ENCODE results near the gene PTPRD.
"Not testable (repeated sequence)": the region's sequence is repeated elsewhere in the genome, so short reads cannot be mapped to it uniquely, and the experiment has no call there.

Gene PTPRD

DNA sequence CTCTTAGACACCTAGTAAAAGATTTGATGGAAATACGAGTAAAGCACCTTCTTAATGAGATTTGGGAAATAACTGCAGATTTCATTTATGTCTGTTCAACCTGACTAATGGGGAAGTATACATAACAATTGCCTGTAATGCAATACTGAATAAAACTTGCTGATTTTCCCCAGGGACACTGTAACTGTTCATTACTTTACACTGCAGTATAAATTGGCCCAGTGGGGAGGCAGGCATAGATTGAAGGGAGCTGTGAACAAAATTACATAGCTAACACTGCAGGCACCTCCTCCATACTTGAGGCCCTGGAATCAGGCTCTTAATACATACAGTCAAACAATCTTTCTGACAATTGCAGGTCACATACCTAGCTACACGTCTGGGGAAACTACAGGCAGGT lies 216.2 kb downstream of the PTPRD start:
- DNase-seq (ENCODE audit: extremely low read depth, low read depth): no peak
- H3K4me3 ChIP-seq (replicated peaks; ENCODE audit: low read depth, low read length): no peak overlapping the region
- TF ChIP-seq, protein P1, sequence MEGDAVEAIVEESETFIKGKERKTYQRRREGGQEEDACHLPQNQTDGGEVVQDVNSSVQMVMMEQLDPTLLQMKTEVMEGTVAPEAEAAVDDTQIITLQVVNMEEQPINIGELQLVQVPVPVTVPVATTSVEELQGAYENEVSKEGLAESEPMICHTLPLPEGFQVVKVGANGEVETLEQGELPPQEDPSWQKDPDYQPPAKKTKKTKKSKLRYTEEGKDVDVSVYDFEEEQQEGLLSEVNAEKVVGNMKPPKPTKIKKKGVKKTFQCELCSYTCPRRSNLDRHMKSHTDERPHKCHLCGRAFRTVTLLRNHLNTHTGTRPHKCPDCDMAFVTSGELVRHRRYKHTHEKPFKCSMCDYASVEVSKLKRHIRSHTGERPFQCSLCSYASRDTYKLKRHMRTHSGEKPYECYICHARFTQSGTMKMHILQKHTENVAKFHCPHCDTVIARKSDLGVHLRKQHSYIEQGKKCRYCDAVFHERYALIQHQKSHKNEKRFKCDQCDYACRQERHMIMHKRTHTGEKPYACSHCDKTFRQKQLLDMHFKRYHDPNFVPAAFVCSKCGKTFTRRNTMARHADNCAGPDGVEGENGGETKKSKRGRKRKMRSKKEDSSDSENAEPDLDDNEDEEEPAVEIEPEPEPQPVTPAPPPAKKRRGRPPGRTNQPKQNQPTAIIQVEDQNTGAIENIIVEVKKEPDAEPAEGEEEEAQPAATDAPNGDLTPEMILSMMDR (IDR thresholded peaks at IDR 0.05; ENCODE audit: low read depth, low read length, missing control alignments): no peak

- H3K4me3 ChIP-seq (replicated peaks; ENCODE audit: low read depth, low read length): no peak overlapping the region
- TF ChIP-seq, protein P1 (IDR thresholded peaks at IDR 0.05; ENCODE audit: low read depth, low read length, missing control alignments): no peak
- no peak for DNase-seq (ENCODE audit: extremely low read depth, low read depth)
Measured at GRCh38 chr9:10387282-10387681, 225.5 kb downstream of the PTPRD start.

DNA sequence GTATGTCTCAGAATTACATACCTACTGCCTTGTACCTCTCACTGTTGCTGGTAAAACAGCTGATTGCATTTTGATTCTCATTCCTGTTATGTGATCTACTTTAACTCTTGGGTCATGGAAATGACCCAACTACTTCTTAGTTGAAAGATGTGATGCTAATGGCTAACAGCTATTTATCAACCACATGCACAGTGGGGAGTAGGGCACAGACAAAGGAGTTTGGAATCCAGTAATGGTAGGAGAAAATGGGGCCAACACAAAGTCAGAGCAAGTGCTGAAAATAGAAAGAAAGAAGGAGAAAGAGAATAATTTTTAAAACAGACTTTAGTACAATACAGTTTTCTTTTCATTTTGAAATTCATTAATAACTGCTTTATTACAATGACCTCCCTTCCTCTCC lies 241.0 kb downstream of the PTPRD start:
- TF ChIP-seq, protein P1 (IDR thresholded peaks at IDR 0.05; ENCODE audit: low read depth, low read length, missing control alignments): no peak
- no peak for DNase-seq (ENCODE audit: extremely low read depth, low read depth)
- H3K4me3 ChIP-seq (replicated peaks; ENCODE audit: low read depth, low read length): no peak overlapping the region

DNA sequence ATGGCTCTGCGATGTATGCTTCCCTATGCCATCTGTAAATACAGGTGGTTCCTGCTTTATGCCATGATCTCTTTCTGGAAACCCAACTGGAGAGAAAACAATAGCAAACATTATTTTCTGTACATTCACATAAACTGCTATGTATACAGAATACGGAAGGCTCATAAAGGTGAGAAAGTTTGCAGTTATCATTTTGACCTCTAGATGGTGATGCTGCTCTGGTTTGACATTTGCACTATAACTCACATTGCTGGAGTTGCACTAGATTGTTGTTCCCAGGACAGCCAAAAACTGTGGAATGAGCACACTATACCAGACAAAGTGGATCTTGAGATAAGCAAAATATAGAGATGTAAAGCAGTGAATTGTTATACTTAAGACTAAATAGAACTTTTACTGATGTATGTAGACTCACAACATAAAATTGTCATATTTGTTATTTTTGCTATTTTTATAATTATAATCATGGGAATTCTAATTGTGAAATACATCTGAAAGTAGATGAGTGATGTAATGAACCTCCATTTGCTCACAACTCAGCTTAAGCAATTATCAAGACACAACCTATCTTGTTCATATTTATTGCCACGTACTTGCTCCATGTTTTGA lies 246.5 kb downstream of the PTPRD start:
- TF ChIP-seq, protein P1 (IDR thresholded peaks at IDR 0.05; ENCODE audit: low read depth, low read length, missing control alignments): peak; percentile 31

DNA sequence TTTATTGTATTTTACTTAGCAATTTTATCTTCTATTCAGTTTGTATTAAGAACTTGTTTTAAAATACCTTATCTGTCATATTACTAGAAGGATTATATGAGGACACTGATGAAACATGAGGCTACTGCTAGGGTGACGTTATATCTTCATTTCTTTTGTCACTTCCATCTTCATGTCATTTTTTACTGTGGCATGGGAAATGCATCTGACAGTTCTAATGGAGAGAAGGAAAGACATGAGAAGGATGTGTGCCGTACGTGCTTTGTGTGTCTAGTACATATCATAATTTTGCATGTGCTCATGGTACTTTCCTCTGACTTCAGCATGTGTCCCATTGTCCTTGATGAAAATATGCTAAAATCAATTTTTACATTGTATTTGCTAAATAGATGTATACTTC lies 258.2 kb downstream of the PTPRD start:
- no peak overlapping the region for H3K4me3 ChIP-seq (replicated peaks; ENCODE audit: low read depth, low read length)
- TF ChIP-seq, protein P1 (IDR thresholded peaks at IDR 0.05; ENCODE audit: low read depth, low read length, missing control alignments): no peak
- DNase-seq (ENCODE audit: extremely low read depth, low read depth): no peak

More for the DNA sequence above, 246.5 kb downstream of the PTPRD start:
- H3K4me3 ChIP-seq (replicated peaks; ENCODE audit: low read depth, low read length): no peak overlapping the region
- DNase-seq (ENCODE audit: extremely low read depth, low read depth): no peak

- DNase-seq (ENCODE audit: extremely low read depth, low read depth); H3K4me3 ChIP-seq (replicated peaks; ENCODE audit: low read depth, low read length): not testable (repeated sequence)
Measured at GRCh38 chr9:10345621-10346020, 267.2 kb downstream of the PTPRD start.

DNA sequence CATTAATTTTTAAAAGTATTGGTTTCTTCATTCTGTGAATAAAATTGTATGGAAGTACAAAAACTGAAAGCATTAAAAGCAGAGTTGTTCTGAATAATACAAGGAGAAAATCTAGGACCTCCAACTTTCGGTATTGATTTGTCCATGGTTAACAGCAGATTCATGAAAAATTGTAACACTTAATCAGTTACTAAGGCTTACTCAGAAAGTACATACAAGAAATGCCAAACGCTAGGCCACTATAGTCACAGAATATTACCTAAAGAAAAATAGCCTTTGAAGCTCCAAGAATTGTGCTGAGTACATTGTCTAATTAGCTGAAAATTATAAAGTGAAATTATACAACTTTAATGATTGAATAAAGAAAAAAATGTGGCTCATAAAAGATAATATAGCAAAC lies 271.7 kb downstream of the PTPRD start:
- DNase-seq (ENCODE audit: extremely low read depth, low read depth): no peak
- no peak overlapping the region for H3K4me3 ChIP-seq (replicated peaks; ENCODE audit: low read depth, low read length)
- TF ChIP-seq, protein P1 (IDR thresholded peaks at IDR 0.05; ENCODE audit: low read depth, low read length, missing control alignments): no peak
